ENCODE data around the gene GJA8.
"Not testable (repeated sequence)": the region's sequence is repeated elsewhere in the genome, so short reads cannot be mapped to it uniquely, and the experiment has no call there.

Gene GJA8

DNA sequence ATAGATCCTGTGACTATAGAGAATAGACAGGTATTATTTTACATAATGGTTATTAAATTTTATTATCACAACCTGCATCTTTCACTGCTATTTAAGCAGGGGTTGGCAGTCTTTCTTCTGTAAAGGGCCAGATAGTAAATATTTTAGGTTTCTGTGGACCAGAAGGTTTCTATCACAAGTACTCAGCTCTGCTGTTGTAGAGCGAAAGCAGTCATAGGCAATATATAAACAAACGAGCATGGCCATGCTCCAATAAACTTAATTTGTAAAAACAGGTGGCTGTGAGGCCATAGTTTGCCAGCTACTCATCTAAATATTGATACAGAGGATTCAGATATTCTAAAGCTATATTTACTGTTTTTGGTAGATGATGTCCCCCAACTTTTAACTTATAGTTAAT lies 37.9 kb downstream of the GJA8 start:
- not testable (repeated sequence) for H3K27ac ChIP-seq (replicated peaks); DNase-seq (ENCODE audit: low read depth in 1 of 2, low spot score in 1 of 2); H3K4me3 ChIP-seq (replicated peaks; ENCODE audit: insufficient read depth, low read length); H3K27me3 ChIP-seq (ENCODE audit: insufficient read depth, poor library complexity, severe bottlenecking)

DNA sequence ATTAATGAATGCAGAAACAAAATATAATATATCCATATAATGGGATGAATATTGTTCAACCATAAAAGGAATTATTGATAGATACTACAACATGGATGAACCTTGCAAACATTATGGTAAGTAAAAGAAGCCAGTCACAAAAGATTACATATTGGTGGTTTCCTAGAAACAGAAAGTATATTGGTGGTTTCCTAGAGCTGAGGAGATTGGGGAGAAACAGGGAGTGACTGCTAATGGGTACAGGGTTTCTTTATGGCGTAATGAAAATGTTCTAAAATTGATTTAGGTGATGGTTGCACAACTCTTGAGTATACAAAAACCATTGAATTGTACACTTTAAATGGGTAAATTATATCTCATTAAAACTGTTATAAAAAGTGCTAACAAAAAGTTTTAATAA lies 40.0 kb downstream of the GJA8 start:
- H3K27me3 ChIP-seq (ENCODE audit: insufficient read depth, poor library complexity, severe bottlenecking); H3K4me3 ChIP-seq (replicated peaks; ENCODE audit: insufficient read depth, low read length); H3K27ac ChIP-seq (replicated peaks); DNase-seq (ENCODE audit: low read depth in 1 of 2, low spot score in 1 of 2): not testable (repeated sequence)

- H3K27me3 ChIP-seq (ENCODE audit: insufficient read depth, poor library complexity, severe bottlenecking); DNase-seq (ENCODE audit: low read depth in 1 of 2, low spot score in 1 of 2); H3K4me3 ChIP-seq (replicated peaks; ENCODE audit: insufficient read depth, low read length); H3K27ac ChIP-seq (replicated peaks): not testable (repeated sequence)
Observed at GRCh38 chr1:147949517-147949916, 46.9 kb downstream of the GJA8 start.

Data from HL-60 (cell line).